Fibroblast of villous mesenchyme (primary cell): ENCODE results near the gene PRTG. TPM values are rescaled to one million over a fixed set of nuclear protein-coding genes. Genes with fewer than 3 reads are reported as not detected.

ENCODE experiments used
- DNase-seq: peaks from one replicate; pipeline ENCODE4 v3.0.0-alpha.2; 2010; ENCODE audit warnings: low read depth
- H3K4me3 ChIP-seq: 2 replicates; pipeline ENCODE4 v1.5.1; 2011; ENCODE audit warnings: low read depth, mild to moderate bottlenecking, low read length
- CTCF ChIP-seq: IDR thresholded peaks from 2 replicates; pipeline ENCODE4 v1.5.1; 2012; ENCODE audit warnings: low read depth, mild to moderate bottlenecking, low read length; ENCODE audit not compliant: insufficient read depth
- total RNA-seq: library from RNA; depleted of rRNA; stranded (reverse); fragments of >200 nt; gene quantifications from 2 replicates; pipeline ENCODE4 v1.2.3, GENCODE V29; 2012

The PRTG gene
- total RNA-seq, 1 donor: 6.9 TPM

GRCh38 chr15:55685286-55685685, 57.7 kb downstream of the PRTG start:
- DNase-seq: peak; percentile 81
- TF ChIP-seq CTCF: no peak
- no peak overlapping the region for H3K4me3 ChIP-seq

DNA sequence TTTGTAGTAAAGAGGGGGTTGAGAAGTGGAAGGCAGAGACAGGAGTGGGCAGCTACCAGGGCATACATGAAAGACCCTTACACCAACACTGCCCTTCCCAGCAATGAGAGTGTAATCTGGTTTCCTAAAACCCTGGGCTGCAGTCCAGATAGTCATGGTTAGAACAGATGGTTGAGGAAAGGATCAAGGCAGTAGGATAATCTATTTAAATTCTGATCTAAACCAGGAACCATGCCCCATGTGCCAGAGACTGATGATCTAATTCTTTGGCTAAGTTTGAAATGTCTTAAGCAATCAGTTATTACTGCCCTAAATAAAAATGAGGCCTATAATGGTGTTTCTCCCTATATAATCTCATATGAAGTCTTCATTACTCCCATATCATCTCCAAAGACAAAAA, 59.6 kb downstream of the PRTG start:
- H3K4me3 ChIP-seq: no peak overlapping the region
- no peak for TF ChIP-seq CTCF
- DNase-seq: peak; percentile 73

DNA sequence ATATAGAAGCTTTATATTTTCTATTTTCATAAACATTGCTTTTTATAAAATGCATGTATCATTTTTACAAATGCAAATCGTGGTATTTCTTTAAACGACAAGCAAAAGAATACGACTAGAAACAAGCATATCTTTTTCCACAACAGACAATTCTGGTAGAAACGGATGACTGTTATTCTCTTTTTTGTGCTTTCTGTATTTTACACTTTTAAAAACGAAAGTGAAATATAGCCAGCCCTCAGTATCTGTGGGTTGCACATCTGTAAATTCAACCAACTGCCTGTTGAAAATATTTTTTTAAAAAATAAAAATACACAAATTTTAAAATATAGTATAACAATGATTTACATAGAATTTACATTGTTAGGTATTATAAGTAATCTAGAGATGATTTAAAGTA, 61.3 kb downstream of the PRTG start:
- DNase-seq: no peak
- no peak overlapping the region for H3K4me3 ChIP-seq
- no peak for TF ChIP-seq CTCF

DNA sequence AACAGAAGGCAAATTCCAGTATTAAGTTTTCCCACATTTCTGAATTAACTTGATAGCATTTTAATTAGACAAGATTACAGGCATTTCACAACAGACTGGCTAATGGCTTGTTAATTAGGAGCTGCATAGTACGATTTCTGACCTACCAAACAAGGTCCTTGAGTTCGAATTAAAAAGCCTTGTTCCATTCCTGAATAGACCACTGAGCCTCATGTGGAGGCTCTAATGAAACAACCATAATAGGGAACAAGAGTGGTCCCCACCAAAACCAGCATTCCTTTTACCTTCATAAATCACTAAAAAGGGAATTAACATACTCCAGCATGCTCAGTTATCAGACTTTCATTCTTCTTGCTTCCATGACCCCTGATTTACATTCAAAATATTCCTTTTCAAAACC, 66.4 kb downstream of the PRTG start:
- no peak overlapping the region for H3K4me3 ChIP-seq
- no peak for TF ChIP-seq CTCF
- DNase-seq: no peak

GRCh38 chr15:55673287-55673686, 69.7 kb downstream of the PRTG start:
- no peak overlapping the region for H3K4me3 ChIP-seq
- TF ChIP-seq CTCF: no peak
- DNase-seq: no peak

GRCh38 chr15:55669270-55669669, 73.7 kb downstream of the PRTG start:
- TF ChIP-seq CTCF: no peak
- DNase-seq: no peak
- no peak overlapping the region for H3K4me3 ChIP-seq

DNA sequence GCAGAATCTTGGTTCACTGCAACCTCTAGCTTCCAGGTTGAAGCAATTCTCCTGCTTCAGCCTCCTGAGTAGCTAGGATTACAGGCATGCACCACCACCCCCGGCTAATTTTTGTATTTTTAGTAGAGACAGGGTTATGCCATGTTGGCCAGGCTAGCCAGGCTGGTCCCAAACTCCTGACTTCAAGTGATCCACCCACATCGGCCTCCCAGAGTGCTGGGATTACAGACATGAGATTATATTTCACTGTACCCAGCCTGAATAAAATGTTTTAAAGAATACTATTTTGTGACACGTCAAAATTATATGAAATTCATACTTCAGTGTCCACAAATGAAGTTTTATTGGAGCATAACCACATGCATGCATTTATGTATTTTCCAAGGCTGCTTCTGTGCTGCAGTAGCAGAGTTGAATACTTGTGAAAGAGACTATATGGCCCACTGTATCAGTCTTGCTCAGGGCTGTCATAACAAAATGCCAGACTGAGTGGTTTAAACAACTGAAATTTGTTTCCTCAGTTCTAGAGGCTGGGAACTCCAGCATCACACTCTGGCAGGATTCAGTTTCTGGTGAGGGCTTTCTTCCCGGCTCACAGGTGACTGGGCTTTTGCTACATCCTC, 77.2 kb downstream of the PRTG start:
- no peak for DNase-seq
- no peak for TF ChIP-seq CTCF
- H3K4me3 ChIP-seq: no peak overlapping the region
